ENCODE results near the gene CHCT1. TPM values are rescaled to one million over a fixed set of nuclear protein-coding genes. Genes with fewer than 3 reads are reported as not detected.

The CHCT1 gene
- total RNA-seq, 1 donor from 2014 or later: not detected

DNA sequence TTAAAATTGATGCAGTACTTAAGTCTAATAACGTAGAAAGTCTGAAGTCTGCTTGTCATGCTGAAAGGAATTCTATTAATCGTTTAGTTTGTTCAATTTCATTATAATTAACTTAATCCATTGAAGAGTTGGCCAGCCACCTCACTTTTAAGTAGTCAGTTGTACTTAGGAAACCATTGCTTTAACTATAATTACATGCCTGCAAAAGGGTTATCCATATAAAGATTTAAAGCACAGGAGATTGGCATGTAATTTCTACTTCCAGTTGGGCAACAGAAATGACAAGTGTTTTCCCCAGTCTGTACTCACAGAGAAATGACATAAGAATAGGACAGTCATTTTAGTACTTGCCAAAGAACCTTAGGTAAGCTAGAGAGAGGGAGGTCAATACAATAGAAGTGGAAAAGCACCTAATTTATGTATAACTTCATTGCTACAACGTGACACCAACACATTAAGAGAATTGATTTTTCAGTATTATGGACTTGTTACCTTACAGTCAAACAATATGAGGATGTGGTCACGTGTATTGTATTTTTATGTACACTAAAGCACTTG, 26.7 kb upstream of the CHCT1 start:
- H3K36me3 Mint-ChIP-seq (ENCODE audit: low read depth): no peaks in the 10 kb centered on the region
- H3K27me3 Mint-ChIP-seq (ENCODE audit: low read depth): no peaks in the 10 kb centered on the region
- no peak for DNase-seq (ENCODE audit: low spot score)
- H3K9me3 Mint-ChIP-seq (ENCODE audit: low read depth): no peaks in the 10 kb centered on the region
- no peak overlapping the region for H3K27ac Mint-ChIP-seq (ENCODE audit: unreplicated experiment)
- H3K4me1 Mint-ChIP-seq (ENCODE audit: low read depth): peaks cover 14% of the 10 kb centered on the region
- H3K4me3 Mint-ChIP-seq (ENCODE audit: unreplicated experiment): no peak overlapping the region
- no peak for TF ChIP-seq CTCF (IDR thresholded peaks at IDR 0.05)

GRCh38 chr17:60396412-60396811, 25.9 kb upstream of the CHCT1 start:
- Mint-ChIP-seq H3K9me3 (ENCODE audit: low read depth) (no peaks in the 10 kb centered on the region), H3K4me1 (ENCODE audit: low read depth) (peaks cover 10% of the 10 kb centered on the region)
- no peak for DNase-seq (ENCODE audit: low spot score)

DNA sequence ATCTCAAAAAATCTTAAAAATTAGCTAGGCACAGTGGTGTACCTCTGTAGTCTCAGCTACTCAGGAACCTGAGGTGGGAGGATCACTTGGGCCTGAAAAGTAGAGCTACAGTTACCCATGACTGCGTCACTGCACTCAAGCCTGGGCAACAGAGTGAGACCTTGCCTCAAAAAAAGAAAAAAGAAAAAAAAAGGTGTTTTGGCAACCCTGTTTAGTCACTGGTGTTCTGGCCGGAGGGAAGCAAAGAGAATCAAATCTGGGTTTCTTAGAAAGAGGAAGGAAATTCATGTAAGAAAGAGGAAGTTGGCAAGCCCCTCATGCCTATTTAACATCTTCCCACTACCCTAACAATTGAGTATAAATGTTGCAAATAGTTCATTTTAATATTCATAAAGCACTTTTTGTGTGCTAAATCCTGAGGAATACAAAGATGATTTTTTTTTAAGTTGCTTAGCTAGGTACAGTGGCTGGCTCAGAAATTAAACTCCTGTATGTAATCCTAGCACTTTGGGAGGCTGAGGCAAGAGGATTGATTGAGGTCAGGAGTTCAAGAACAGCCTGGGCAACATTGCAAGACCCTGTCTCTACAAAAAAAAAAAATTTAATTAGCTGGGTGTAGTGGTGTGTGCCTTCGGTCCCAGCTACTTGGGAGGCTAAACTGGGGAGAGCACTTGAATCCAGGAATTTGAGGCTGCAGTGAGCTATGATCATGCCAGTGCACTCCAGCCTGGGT, 23.9 kb upstream of the CHCT1 start:
- peaks cover under 1% of the 10 kb centered on the region for H3K4me1 Mint-ChIP-seq (ENCODE audit: low read depth)
- no peaks in the 10 kb centered on the region for H3K27me3 Mint-ChIP-seq (ENCODE audit: low read depth)
- no peak overlapping the region for H3K4me3 Mint-ChIP-seq (ENCODE audit: unreplicated experiment)
- H3K36me3 Mint-ChIP-seq (ENCODE audit: low read depth): no peaks in the 10 kb centered on the region
- H3K9me3 Mint-ChIP-seq (ENCODE audit: low read depth): no peaks in the 10 kb centered on the region
- TF ChIP-seq CTCF (IDR thresholded peaks at IDR 0.05): no peak
- no peak overlapping the region for H3K27ac Mint-ChIP-seq (ENCODE audit: unreplicated experiment)
- no peak for DNase-seq (ENCODE audit: low spot score)

More at GRCh38 chr17:60396412-60396811, 25.9 kb upstream of the CHCT1 start:
- H3K36me3 Mint-ChIP-seq (ENCODE audit: low read depth): no peaks in the 10 kb centered on the region
- no peak overlapping the region for H3K4me3 Mint-ChIP-seq (ENCODE audit: unreplicated experiment)
- no peaks in the 10 kb centered on the region for H3K27me3 Mint-ChIP-seq (ENCODE audit: low read depth)
- TF ChIP-seq CTCF (IDR thresholded peaks at IDR 0.05): no peak
- H3K27ac Mint-ChIP-seq (ENCODE audit: unreplicated experiment): no peak overlapping the region

- no peaks in the 10 kb centered on the region for H3K9me3 Mint-ChIP-seq (ENCODE audit: low read depth)
- DNase-seq (ENCODE audit: low spot score): no peak
- H3K27ac Mint-ChIP-seq (ENCODE audit: unreplicated experiment): no peak overlapping the region
- no peak overlapping the region for H3K4me3 Mint-ChIP-seq (ENCODE audit: unreplicated experiment)
- peaks cover 5% of the 10 kb centered on the region for H3K4me1 Mint-ChIP-seq (ENCODE audit: low read depth)
- no peak for TF ChIP-seq CTCF (IDR thresholded peaks at IDR 0.05)
- no peaks in the 10 kb centered on the region for H3K27me3 Mint-ChIP-seq (ENCODE audit: low read depth)
- no peaks in the 10 kb centered on the region for H3K36me3 Mint-ChIP-seq (ENCODE audit: low read depth)
These were observed 20.5 kb upstream of the CHCT1 start for GRCh38 chr17:60401819-60402218.

DNA sequence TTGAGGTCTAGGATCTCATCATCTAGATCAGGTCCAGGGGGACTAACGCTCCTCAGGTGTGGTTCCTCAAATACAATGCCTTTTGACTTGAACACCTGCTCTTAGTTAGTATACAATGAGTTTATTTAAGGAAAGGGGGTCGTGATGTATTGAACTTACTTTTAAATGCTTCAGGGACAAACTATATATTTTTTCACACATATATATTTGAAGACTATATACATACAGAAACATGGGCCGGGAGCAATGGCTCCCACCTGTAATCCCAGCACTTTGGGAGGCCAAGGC, 18.8 kb upstream of the CHCT1 start:
- TF ChIP-seq CTCF (IDR thresholded peaks at IDR 0.05): no peak
- no peak for DNase-seq (ENCODE audit: low spot score)
- Mint-ChIP-seq H3K36me3 (ENCODE audit: low read depth) (no peaks in the 10 kb centered on the region), H3K4me3 (ENCODE audit: unreplicated experiment) (no peak overlapping the region), H3K27ac (ENCODE audit: unreplicated experiment) (no peak overlapping the region), H3K9me3 (ENCODE audit: low read depth) (no peaks in the 10 kb centered on the region), H3K4me1 (ENCODE audit: low read depth) (peaks cover 5% of the 10 kb centered on the region), H3K27me3 (ENCODE audit: low read depth) (no peaks in the 10 kb centered on the region)
